OCI-LY7 (cell line): ENCODE data around the gene ZFAND2A. TPM values are rescaled to one million over a fixed set of nuclear protein-coding genes. Genes with fewer than 3 reads are reported as not detected.

Experiments
- BruUV-seq: library from RNA; stranded (reverse); fragments of 400-500 nt; replicated peaks from 2 replicates; lab custom pipeline; 2021; lab: Mats Ljungman, UMichigan
- CTCF ChIA-PET: fragments of 300-600 bp; sonication (Branson Sonifier 250); formaldehyde crosslinking; loops from one replicate; lab custom pipeline; 2022; ENCODE audit warnings: antibody characterized with exemption; ENCODE audit not compliant: unreplicated experiment; lab: Charles Lee
- POLR2A ChIA-PET: fragments of 300-600 bp; sonication (Branson Sonifier 250); formaldehyde crosslinking; loops from one replicate; lab custom pipeline; 2022; ENCODE audit warnings: antibody characterized with exemption; lab: Charles Lee
- DNase-seq: peaks from one replicate; pipeline ENCODE4 v3.0.0-alpha.2; 2015; ENCODE audit warnings: low spot score
- H2AFZ ChIP-seq: fragments of 200-600 bp; sonication (generic), shearing (Covaris generic); 2 replicates; pipeline ENCODE4 v1.6.1; 2014; ENCODE audit warnings: mild to moderate bottlenecking, antibody characterized with exemption, low read length, moderate library complexity
- H3K27ac ChIP-seq: fragments of 200-600 bp; sonication (generic); 2 replicates; pipeline ENCODE4 v1.5.1; 2014; ENCODE audit warnings: mixed run types, low read depth, mild to moderate bottlenecking, moderate library complexity, low read length, inconsistent platforms; ENCODE audit not compliant: poor library complexity, severe bottlenecking
- H3K36me3 ChIP-seq: fragments of 200-600 bp; sonication (generic); 2 replicates; pipeline ENCODE4 v1.6.1; 2014; ENCODE audit warnings: mild to moderate bottlenecking, antibody characterized with exemption, low read length, moderate library complexity, mixed read lengths; ENCODE audit not compliant: insufficient read depth
- H3K4me1 ChIP-seq: fragments of 200-600 bp; sonication (generic); 2 replicates; pipeline ENCODE4 v1.5.1; 2014; ENCODE audit warnings: mild to moderate bottlenecking, low read length; ENCODE audit not compliant: insufficient read depth, poor library complexity, severe bottlenecking
- H3K4me2 ChIP-seq: fragments of 200-600 bp; sonication (generic); 2 replicates; pipeline ENCODE4 v1.6.1; 2014; ENCODE audit warnings: mild to moderate bottlenecking, low read length
- H3K4me3 ChIP-seq: fragments of 200-600 bp; sonication (generic); 2 replicates; pipeline ENCODE4 v1.5.1; 2014; ENCODE audit warnings: mild to moderate bottlenecking, low read depth, low read length; ENCODE audit not compliant: poor library complexity, severe bottlenecking
- H3K79me2 ChIP-seq: fragments of 200-600 bp; sonication (generic); 2 replicates; pipeline ENCODE4 v1.6.1; 2016; ENCODE audit warnings: low read depth, mild to moderate bottlenecking, low read length, moderate library complexity, mixed read lengths; ENCODE audit not compliant: insufficient read depth
- H3K9me2 ChIP-seq: fragments of 200-600 bp; sonication (generic); 2 replicates; pipeline ENCODE4 v1.6.1; 2016; ENCODE audit warnings: mild to moderate bottlenecking, low read length, mixed read lengths; ENCODE audit not compliant: insufficient read depth
- H3K9me3 ChIP-seq: fragments of 200-600 bp; sonication (generic); 2 replicates; pipeline ENCODE4 v1.6.1; 2014; ENCODE audit warnings: mild to moderate bottlenecking, mixed run types, low read length, mixed read lengths
- H4K20me1 ChIP-seq: fragments of 200-600 bp; sonication (generic); 2 replicates; pipeline ENCODE4 v1.6.1; 2014; ENCODE audit warnings: mild to moderate bottlenecking, antibody characterized with exemption, low read length, moderate library complexity, mixed read lengths; ENCODE audit not compliant: insufficient read depth
- CTCF ChIP-seq: fragments of 200-600 bp; sonication (generic); conservative IDR thresholded peaks from 2 replicates; pipeline ENCODE4 v1.5.1; 2014; ENCODE audit warnings: mild to moderate bottlenecking, antibody characterized with exemption, low read length, moderate library complexity, mixed read lengths
- EZH2phosphoT487 ChIP-seq: fragments of 200-600 bp; sonication (generic); IDR thresholded peaks from 2 replicates; pipeline ENCODE4 v1.6.1; 2018; ENCODE audit warnings: low read depth, borderline replicate concordance, mild to moderate bottlenecking, mixed run types, antibody characterized with exemption, low read length, moderate library complexity, mixed read lengths
- intact Hi-C: fragments of 100-400 bp; cut with micrococcal nuclease; formaldehyde crosslinking; loops from one replicate; pipeline ENCODE4 v1.10.0; 2022; ENCODE audit not compliant: unreplicated experiment
- total RNA-seq, 2 experiments: library from RNA; depleted of rRNA in 1 of 2; stranded (reverse); fragments of >200 nt in 1 of 2; shearing (Covaris generic) in 1 of 2; gene quantifications; 2 replicates each; pipeline ENCODE4 v1.2.3, GENCODE V29; 2014 to 2022

The ZFAND2A gene
- total RNA-seq, 2 experiments from 2014 or later = 20.4 to 22.9 TPM

GRCh38 chr7:1169409-1170368 is 9.7 kb upstream of the ZFAND2A start:
- Histone ChIP-seq H3K4me2 (peak overlapping the region; percentile 14; the same call in 1 of the 2 replicates), H3K79me2 (no peaks in the 10 kb centered on the region), H3K4me3 (no peak overlapping the region), H2AFZ (peak overlapping the region; percentile 53; the same call in 1 of the 2 replicates), H3K9me3 (peaks cover 6% of the 10 kb centered on the region; the same call in 1 of the 2 replicates), H3K4me1 (peaks cover 5% of the 10 kb centered on the region), H4K20me1 (no peaks in the 10 kb centered on the region), H3K27ac (no peak overlapping the region), H3K9me2 (no peaks in the 10 kb centered on the region), H3K36me3 (peaks cover 3% of the 10 kb centered on the region; the same call in 1 of the 2 replicates)
- no TSS peak for BruUV-seq
- intact Hi-C loops = no loop called here
- CTCF ChIA-PET = no interaction called here
- peak; percentile 72 for TF ChIP-seq CTCF
- no peak for TF ChIP-seq EZH2phosphoT487
- POLR2A ChIA-PET = no interaction called here
- peak; percentile 66 for DNase-seq

DNA sequence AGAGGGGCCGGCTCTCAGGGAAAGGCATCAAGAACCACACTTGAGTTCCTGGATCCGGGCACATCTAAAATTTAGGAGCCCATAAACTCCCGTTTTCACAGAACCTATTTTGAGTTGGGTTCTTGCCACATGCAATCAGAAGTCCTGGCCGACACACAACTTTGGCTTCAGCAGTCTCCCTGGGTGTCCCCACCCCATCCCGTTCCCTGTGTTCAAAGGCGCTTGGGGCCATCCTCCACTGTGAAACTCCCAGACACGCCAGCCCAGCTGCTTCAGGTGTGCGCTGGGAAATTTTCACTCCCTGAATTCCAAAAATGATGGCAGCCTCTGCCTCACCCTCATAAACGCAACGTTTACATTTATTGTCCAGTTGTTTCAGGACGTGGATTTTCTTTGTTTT is 8.4 kb upstream of the ZFAND2A start:
- Histone ChIP-seq H3K9me3 (peaks cover 6% of the 10 kb centered on the region; the same call in 1 of the 2 replicates), H2AFZ (no peak overlapping the region), H3K27ac (no peak overlapping the region), H3K4me3 (no peak overlapping the region), H3K36me3 (peaks cover 3% of the 10 kb centered on the region; the same call in 1 of the 2 replicates), H4K20me1 (no peaks in the 10 kb centered on the region), H3K79me2 (no peaks in the 10 kb centered on the region), H3K9me2 (no peaks in the 10 kb centered on the region), H3K4me1 (peaks cover 5% of the 10 kb centered on the region), H3K4me2 (no peak overlapping the region)
- intact Hi-C loops = no loop called here
- ChIA-PET POLR2A (interaction anchor here (1.0 kb wide), 1 partner anchor 26 kb away, joined by 3 read pairs; no protein-coding TSS in a partner anchor), CTCF (no interaction called here)
- no peak for DNase-seq
- BruUV-seq = no TSS peak
- TF ChIP-seq EZH2phosphoT487 (no peak), CTCF (no peak)

DNA sequence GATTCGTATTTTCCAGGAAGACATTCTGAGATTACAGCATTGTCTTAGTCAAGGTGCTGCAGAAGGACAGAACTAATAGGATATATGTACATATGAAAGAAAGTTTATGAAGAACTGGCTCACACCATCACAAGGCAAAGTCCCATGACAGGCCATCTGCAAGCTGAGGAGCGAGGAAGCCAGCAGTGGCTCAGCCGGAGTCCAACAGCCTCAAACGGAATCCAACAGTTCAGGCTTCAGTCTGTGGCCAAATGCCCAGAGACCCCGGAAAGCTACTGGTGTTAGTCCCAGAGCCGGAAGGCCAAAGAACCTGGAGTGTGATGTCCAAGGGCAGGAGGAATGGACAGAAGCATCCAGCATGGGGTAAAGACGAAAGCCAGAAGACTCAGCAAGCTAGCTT is 4.4 kb upstream of the ZFAND2A start:
- Histone ChIP-seq H4K20me1 (no peaks in the 10 kb centered on the region), H3K9me2 (no peaks in the 10 kb centered on the region), H3K4me1 (peaks cover 9% of the 10 kb centered on the region), H3K4me3 (no peak overlapping the region), H3K79me2 (peaks cover 13% of the 10 kb centered on the region; the same call in 1 of the 2 replicates), H3K4me2 (no peak overlapping the region), H2AFZ (no peak overlapping the region), H3K9me3 (no peaks in the 10 kb centered on the region), H3K36me3 (peaks cover 3% of the 10 kb centered on the region; the same call in 1 of the 2 replicates), H3K27ac (no peak overlapping the region)
- no TSS peak for BruUV-seq
- intact Hi-C loops = no loop called here
- ChIA-PET CTCF (no interaction called here), POLR2A (no interaction called here)
- no peak for TF ChIP-seq CTCF
- no peak for TF ChIP-seq EZH2phosphoT487
- no peak for DNase-seq
